DOHH2 (cell line): ENCODE results near the gene NRCAM.
"Not testable (repeated sequence)": the region's sequence is repeated elsewhere in the genome, so short reads cannot be mapped to it uniquely, and the experiment has no call there.

Experiments used
- H3F3A ChIP-seq: fragments of 200-600 bp; sonication (generic), shearing (Covaris generic); 2 replicates; pipeline ENCODE4 v1.6.0; 2016; ENCODE audit warnings: antibody characterized with exemption, mild to moderate bottlenecking; ENCODE audit not compliant: control insufficient read depth, insufficient read depth
- H3K27ac ChIP-seq: fragments of 200-600 bp; sonication (generic); 2 replicates; pipeline ENCODE4 v1.5.1; 2014; ENCODE audit warnings: low read depth, mild to moderate bottlenecking, low read length, moderate library complexity
- H3K27me3 ChIP-seq: fragments of 200-600 bp; sonication (generic); 2 replicates; pipeline ENCODE4 v1.6.1; 2014; ENCODE audit warnings: mild to moderate bottlenecking, low read length, mixed read lengths; ENCODE audit not compliant: control insufficient read depth
- H3K36me3 ChIP-seq: fragments of 200-600 bp; sonication (generic); 2 replicates; pipeline ENCODE4 v1.6.1; 2014; ENCODE audit warnings: mild to moderate bottlenecking, low read length, moderate library complexity, mixed read lengths; ENCODE audit not compliant: control insufficient read depth
- H3K4me1 ChIP-seq: fragments of 200-600 bp; sonication (generic); 2 replicates; pipeline ENCODE4 v1.6.1; 2014; ENCODE audit warnings: mild to moderate bottlenecking, low read length, mixed read lengths; ENCODE audit not compliant: control insufficient read depth
- H3K4me2 ChIP-seq: fragments of 200-600 bp; sonication (generic); 2 replicates; pipeline ENCODE4 v1.6.0; 2014; ENCODE audit warnings: mild to moderate bottlenecking, low read length, moderate library complexity
- H3K4me3 ChIP-seq: fragments of 200-600 bp; sonication (generic); 2 replicates; pipeline ENCODE4 v1.5.1; 2014; ENCODE audit warnings: mild to moderate bottlenecking, low read length, mixed read lengths
- H3K79me2 ChIP-seq: fragments of 200-600 bp; sonication (generic); 2 replicates; pipeline ENCODE4 v1.6.1; 2014; ENCODE audit warnings: mild to moderate bottlenecking, low read length, mixed read lengths; ENCODE audit not compliant: control insufficient read depth
- H3K9me2 ChIP-seq: fragments of 200-600 bp; sonication (generic); replicated peaks from 2 replicates; pipeline ENCODE4 v1.6.1; 2014; ENCODE audit warnings: mild to moderate bottlenecking, low read length, mixed read lengths; ENCODE audit not compliant: control insufficient read depth
- H3K9me3 ChIP-seq: fragments of 200-600 bp; sonication (generic); 2 replicates; pipeline ENCODE4 v1.6.1; 2014; ENCODE audit warnings: antibody characterized with exemption, low read length, mixed read lengths; ENCODE audit not compliant: control insufficient read depth, insufficient read depth
- H4K20me1 ChIP-seq: fragments of 200-600 bp; sonication (generic); 2 replicates; pipeline ENCODE4 v1.6.0; 2014; ENCODE audit warnings: low read depth, mild to moderate bottlenecking, antibody characterized with exemption, low read length, moderate library complexity; ENCODE audit not compliant: control insufficient read depth, insufficient read depth
- EZH2phosphoT487 ChIP-seq: fragments of 200-600 bp; sonication (generic); IDR thresholded peaks from 2 replicates; pipeline ENCODE4 v1.6.1; 2017; ENCODE audit warnings: borderline replicate concordance, mild to moderate bottlenecking, antibody characterized with exemption, low read length, moderate library complexity, mixed read lengths
- TF ChIP-seq, protein P1 (sequence below): fragments of 200-600 bp; sonication (generic); IDR thresholded peaks from one replicate; pipeline ENCODE4 v1.5.1; 2014; ENCODE audit warnings: antibody characterized with exemption, mild to moderate bottlenecking, low read depth, low read length; ENCODE audit not compliant: poor library complexity, severe bottlenecking

Gene NRCAM

GRCh38 chr7:108479118-108479517 is 22.9 kb upstream of the NRCAM start:
- TF ChIP-seq, protein P1, sequence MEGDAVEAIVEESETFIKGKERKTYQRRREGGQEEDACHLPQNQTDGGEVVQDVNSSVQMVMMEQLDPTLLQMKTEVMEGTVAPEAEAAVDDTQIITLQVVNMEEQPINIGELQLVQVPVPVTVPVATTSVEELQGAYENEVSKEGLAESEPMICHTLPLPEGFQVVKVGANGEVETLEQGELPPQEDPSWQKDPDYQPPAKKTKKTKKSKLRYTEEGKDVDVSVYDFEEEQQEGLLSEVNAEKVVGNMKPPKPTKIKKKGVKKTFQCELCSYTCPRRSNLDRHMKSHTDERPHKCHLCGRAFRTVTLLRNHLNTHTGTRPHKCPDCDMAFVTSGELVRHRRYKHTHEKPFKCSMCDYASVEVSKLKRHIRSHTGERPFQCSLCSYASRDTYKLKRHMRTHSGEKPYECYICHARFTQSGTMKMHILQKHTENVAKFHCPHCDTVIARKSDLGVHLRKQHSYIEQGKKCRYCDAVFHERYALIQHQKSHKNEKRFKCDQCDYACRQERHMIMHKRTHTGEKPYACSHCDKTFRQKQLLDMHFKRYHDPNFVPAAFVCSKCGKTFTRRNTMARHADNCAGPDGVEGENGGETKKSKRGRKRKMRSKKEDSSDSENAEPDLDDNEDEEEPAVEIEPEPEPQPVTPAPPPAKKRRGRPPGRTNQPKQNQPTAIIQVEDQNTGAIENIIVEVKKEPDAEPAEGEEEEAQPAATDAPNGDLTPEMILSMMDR, result no peak
- TF ChIP-seq EZH2phosphoT487, result no peak
- H3K4me1 ChIP-seq, result peaks cover 3% of the 10 kb centered on the region
- no peaks in the 10 kb centered on the region for H3K9me3 ChIP-seq
- H3K79me2 ChIP-seq, result no peaks in the 10 kb centered on the region
- peaks cover 13% of the 10 kb centered on the region for H3K36me3 ChIP-seq
- H3K4me2 ChIP-seq, result no peak overlapping the region
- no peaks in the 10 kb centered on the region for H4K20me1 ChIP-seq
- H3K27me3 ChIP-seq, result no peaks in the 10 kb centered on the region
- no peak overlapping the region for H3K4me3 ChIP-seq
- H3K27ac ChIP-seq, result no peak overlapping the region
- H3K9me2 ChIP-seq, result no peaks in the 10 kb centered on the region
- no peaks in the 10 kb centered on the region for H3F3A ChIP-seq

DNA sequence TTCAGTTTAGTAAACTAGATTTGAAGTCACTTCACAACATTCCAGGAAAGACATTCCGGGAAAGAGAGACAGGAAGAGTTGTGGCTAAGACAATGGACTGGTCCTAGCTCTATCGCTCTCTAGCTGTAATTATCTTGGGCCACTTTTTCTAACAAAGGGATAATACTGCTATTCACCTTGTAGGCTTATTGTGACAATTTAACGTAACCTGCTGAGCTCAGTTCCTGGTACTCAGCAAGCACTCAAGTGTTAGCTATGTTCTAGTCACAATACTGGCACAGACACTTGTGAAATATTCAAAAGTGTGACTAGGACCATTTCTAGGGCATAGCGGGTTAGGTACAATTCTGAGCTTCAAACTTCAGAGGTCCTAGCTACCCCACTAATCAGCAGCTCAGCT is 12.0 kb upstream of the NRCAM start:
- no peaks in the 10 kb centered on the region for H3K4me1 ChIP-seq
- H4K20me1 ChIP-seq, result no peaks in the 10 kb centered on the region
- TF ChIP-seq, protein P1, result no peak
- no peak for TF ChIP-seq EZH2phosphoT487
- no peak overlapping the region for H3K27ac ChIP-seq
- no peaks in the 10 kb centered on the region for H3F3A ChIP-seq
- H3K4me2 ChIP-seq, result no peak overlapping the region
- peaks cover 38% of the 10 kb centered on the region for H3K27me3 ChIP-seq
- H3K9me3 ChIP-seq, result no peaks in the 10 kb centered on the region
- no peak overlapping the region for H3K4me3 ChIP-seq
- H3K9me2 ChIP-seq, result no peaks in the 10 kb centered on the region
- no peaks in the 10 kb centered on the region for H3K79me2 ChIP-seq
- H3K36me3 ChIP-seq, result no peaks in the 10 kb centered on the region

- Histone ChIP-seq H3K27ac (no peak overlapping the region), H3K36me3 (no peaks in the 10 kb centered on the region), H3K4me1 (no peaks in the 10 kb centered on the region), H3K9me3 (no peaks in the 10 kb centered on the region), H3K27me3 (peaks cover 38% of the 10 kb centered on the region), H3K4me3 (no peak overlapping the region), H3K4me2 (no peak overlapping the region), H3K79me2 (no peaks in the 10 kb centered on the region), H3F3A (no peaks in the 10 kb centered on the region), H4K20me1 (no peaks in the 10 kb centered on the region), H3K9me2 (no peaks in the 10 kb centered on the region)
- no peak for TF ChIP-seq EZH2phosphoT487
- TF ChIP-seq, protein P1, result no peak
These were observed 11.2 kb upstream of the NRCAM start for GRCh38 chr7:108467391-108467790.

DNA sequence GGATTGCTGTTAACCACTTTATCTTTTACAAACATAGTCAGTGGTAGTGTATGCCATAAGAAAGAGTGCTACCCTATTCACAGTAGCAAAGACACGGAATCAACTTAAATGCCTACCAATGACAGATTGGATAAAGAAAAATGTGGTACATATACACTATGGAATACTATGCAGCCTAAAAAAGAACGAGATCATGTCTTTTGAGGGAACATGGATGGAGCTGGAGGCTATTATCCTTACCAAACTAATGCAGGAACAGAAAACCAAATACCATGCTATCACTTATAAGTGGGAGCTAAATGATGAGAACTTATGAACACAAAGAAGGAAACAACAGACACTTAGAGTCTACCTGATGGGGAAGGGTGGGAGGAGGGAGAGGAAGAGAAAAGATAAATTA is 10.1 kb upstream of the NRCAM start:
- H3K27ac ChIP-seq, H3K79me2 ChIP-seq, H3K4me1 ChIP-seq, H3K9me2 ChIP-seq, H4K20me1 ChIP-seq, H3K4me2 ChIP-seq, H3K36me3 ChIP-seq, H3F3A ChIP-seq, H3K9me3 ChIP-seq, H3K4me3 ChIP-seq: not testable (repeated sequence)
- peaks cover 42% of the 10 kb centered on the region for H3K27me3 ChIP-seq
